HCT116 (cell line): ENCODE measurements around the gene IL2RG. TPM values are rescaled to one million over a fixed set of nuclear protein-coding genes. Genes with fewer than 3 reads are reported as not detected.

Experiments
- ATAC-seq: fragments of 200-7000 bp; cut with Tn5 transposase; 2 replicates; pipeline ENCODE4 v1.9.1; 2020; ENCODE audit warnings: mild to moderate bottlenecking, moderate library complexity
- BruUV-seq: library from RNA; stranded (reverse); fragments of 400-500 nt; replicated peaks from 2 replicates; lab custom pipeline; 2021; lab: Mats Ljungman, UMichigan
- CTCF ChIA-PET: fragments of 300-600 bp; sonication (Branson Sonifier 250); formaldehyde crosslinking; loops from one replicate; lab custom pipeline; 2021; ENCODE audit warnings: antibody characterized with exemption; lab: Charles Lee
- POLR2A ChIA-PET: fragments of 300-600, 350-600 bp; sonication (Branson Sonifier 250); formaldehyde crosslinking; loops from one replicate; lab custom pipeline; 2021; ENCODE audit warnings: antibody characterized with exemption; lab: Charles Lee
- RAD21 ChIA-PET, 2 experiments: fragments of 300-600 bp; sonication (Branson Sonifier 250); formaldehyde crosslinking; loops; one replicate each; lab custom pipeline; 2023; ENCODE audit warnings: low total read pairs in 2 of 2; ENCODE audit not compliant: uncharacterized antibody in 2 of 2, unreplicated experiment in 2 of 2, low non-redundant PET in 1 of 2; lab: Charles Lee
- DNase-seq: peaks from one replicate; pipeline ENCODE4 v3.0.0-alpha.2; 2010; ENCODE audit warnings: low read depth, low spot score
- H2AFZ ChIP-seq: fragments of 200-600 bp; shearing (Covaris generic), sonication (generic); 2 replicates; pipeline ENCODE4 v1.6.1; 2017; ENCODE audit warnings: low read depth, mixed run types, mixed read lengths, antibody characterized with exemption, low read length; ENCODE audit not compliant: poor library complexity, severe bottlenecking
- H3K27ac ChIP-seq: 2 replicates; pipeline ENCODE4 v1.5.1; 2012; ENCODE audit warnings: low read depth, low read length
- H3K27me3 ChIP-seq: fragments of 200-600 bp; sonication (generic); 2 replicates; pipeline ENCODE4 v1.6.1; 2016; ENCODE audit warnings: mixed run types, low read length, mixed read lengths; ENCODE audit not compliant: insufficient read depth
- H3K36me3 ChIP-seq, 2 experiments: fragments of 200-500 bp in 1 of 2; fragments of 200-600 bp in 1 of 2; sonication (Bioruptor generic) in 1 of 2; sonication (generic) in 1 of 2; 2 replicates each; pipeline versions ENCODE4 v1.5.1 to v1.6.1; 2014 to 2016; ENCODE audit warnings: low read length in 2 of 2, inconsistent platforms in 1 of 2, mixed read lengths in 1 of 2, mixed run types in 1 of 2; ENCODE audit not compliant: insufficient read depth in 2 of 2, control insufficient read depth in 1 of 2
- H3K4me1 ChIP-seq, 2 experiments: fragments of 200-600 bp in 1 of 2; sonication (generic) in 1 of 2; 2 replicates each; pipeline versions ENCODE4 v1.5.1 to v1.6.1; 2012 to 2017; ENCODE audit warnings: low read length in 2 of 2, inconsistent platforms in 1 of 2, mild to moderate bottlenecking in 1 of 2, mixed read lengths in 1 of 2, mixed run types in 1 of 2, moderate library complexity in 1 of 2; ENCODE audit not compliant: insufficient read depth in 2 of 2, control insufficient read depth in 1 of 2
- H3K4me2 ChIP-seq: fragments of 200-600 bp; sonication (generic); 2 replicates; pipeline ENCODE4 v1.6.1; 2017; ENCODE audit warnings: mixed run types, low read length, mixed read lengths
- H3K4me3 ChIP-seq, 2 experiments: fragments of 200-600 bp in 1 of 2; sonication (generic) in 1 of 2; replicated peaks in 1 of 2; 2 replicates each; pipeline ENCODE4 v1.5.1; 2011 to 2016; ENCODE audit warnings: low read length in 2 of 2, control low read depth in 1 of 2, low read depth in 1 of 2, mild to moderate bottlenecking in 1 of 2, mixed read lengths in 1 of 2, mixed run types in 1 of 2
- H3K79me2 ChIP-seq: fragments of 200-600 bp; sonication (generic); 2 replicates; pipeline ENCODE4 v1.6.1; 2017; ENCODE audit warnings: mild to moderate bottlenecking, mixed run types, low read length, moderate library complexity, mixed read lengths; ENCODE audit not compliant: insufficient read depth
- H3K9ac ChIP-seq: fragments of 200-600 bp; sonication (generic); 2 replicates; pipeline ENCODE4 v1.6.1; 2016; ENCODE audit warnings: low read length, mixed read lengths
- H3K9me2 ChIP-seq: fragments of 200-600 bp; sonication (generic), shearing (Covaris generic); 2 replicates; pipeline ENCODE4 v1.6.1; 2017; ENCODE audit warnings: mixed run types, mild to moderate bottlenecking, moderate library complexity; ENCODE audit not compliant: insufficient read depth
- H3K9me3 ChIP-seq, 2 experiments: fragments of 200-500 bp in 1 of 2; fragments of 200-600 bp in 1 of 2; sonication (Bioruptor generic) in 1 of 2; sonication (generic) in 1 of 2; 2 replicates each; pipeline ENCODE4 v1.6.1; 2014 to 2017; ENCODE audit warnings: low read length in 2 of 2, mixed read lengths in 2 of 2, inconsistent platforms in 1 of 2, low read depth in 1 of 2, mild to moderate bottlenecking in 1 of 2, mixed run types in 1 of 2, moderate library complexity in 1 of 2; ENCODE audit not compliant: control insufficient read depth in 1 of 2, insufficient read depth in 1 of 2
- H4K20me1 ChIP-seq: fragments of 200-600 bp; sonication (generic), shearing (Covaris generic); 2 replicates; pipeline ENCODE4 v1.6.1; 2017; ENCODE audit warnings: mixed run types, mild to moderate bottlenecking, moderate library complexity; ENCODE audit not compliant: insufficient read depth
- CBX3 ChIP-seq: IDR thresholded peaks from 2 replicates; pipeline ENCODE4 v1.6.1; 2012; ENCODE audit warnings: low read depth
- CEBPB ChIP-seq: IDR thresholded peaks from 2 replicates; pipeline ENCODE4 v1.6.1; 2012; ENCODE audit warnings: low read depth
- CTCF ChIP-seq, 3 experiments: fragments of 200-600 bp in 1 of 3; sonication (generic) in 1 of 3; IDR thresholded peaks in 2 of 3; conservative IDR thresholded peaks in 1 of 3; 2 replicates each; pipeline ENCODE4 v1.5.1; 2012 to 2017; ENCODE audit warnings: low read depth in 2 of 3, low read length in 2 of 3, antibody characterized with exemption in 1 of 3, borderline replicate concordance in 1 of 3, control low read depth in 1 of 3, mild to moderate bottlenecking in 1 of 3, mixed read lengths in 1 of 3, mixed run types in 1 of 3, moderate library complexity in 1 of 3; ENCODE audit not compliant: insufficient read depth in 1 of 3
- EGR1 ChIP-seq: IDR thresholded peaks from 2 replicates; pipeline ENCODE4 v1.6.1; 2012; ENCODE audit warnings: low read depth
- ELF1 ChIP-seq: IDR thresholded peaks from 2 replicates; pipeline ENCODE4 v1.6.1; 2012; ENCODE audit warnings: low read depth, borderline replicate concordance
- EZH2 ChIP-seq: fragments of 200-600 bp; sonication (generic); IDR thresholded peaks from 2 replicates; pipeline ENCODE4 v1.6.1; 2017; ENCODE audit warnings: antibody characterized with exemption, mixed run types
- EZH2phosphoT487 ChIP-seq: fragments of 200-600 bp; IDR thresholded peaks from 2 replicates; pipeline ENCODE4 v1.6.1; 2018; ENCODE audit warnings: antibody characterized with exemption, borderline replicate concordance
- FOSL1 ChIP-seq: IDR thresholded peaks from 2 replicates; pipeline ENCODE4 v1.6.1; 2012; ENCODE audit warnings: low read depth
- JUND ChIP-seq: IDR thresholded peaks from 2 replicates; pipeline ENCODE4 v1.6.1; 2012
- RAD21 ChIP-seq: IDR thresholded peaks from 2 replicates; pipeline ENCODE4 v1.6.1; 2012; ENCODE audit warnings: low read depth, mild to moderate bottlenecking
- REST ChIP-seq: IDR thresholded peaks from 2 replicates; pipeline ENCODE4 v1.6.1; 2012; ENCODE audit warnings: low read depth
- SIN3A ChIP-seq: IDR thresholded peaks from 2 replicates; pipeline ENCODE4 v1.6.1; 2012; ENCODE audit warnings: low read depth
- SRF ChIP-seq: IDR thresholded peaks from 2 replicates; pipeline ENCODE4 v1.6.1; 2012; ENCODE audit warnings: low read depth
- TCF7L2 ChIP-seq: IDR thresholded peaks from 2 replicates; pipeline ENCODE4 v1.7.0; 2011; ENCODE audit warnings: borderline replicate concordance, inconsistent platforms; ENCODE audit not compliant: insufficient read depth, insufficient read length; ENCODE audit errors: extremely low read depth
- YY1 ChIP-seq: IDR thresholded peaks from 2 replicates; pipeline ENCODE4 v1.6.1; 2011; ENCODE audit warnings: low read length, low read depth, moderate library complexity, mild to moderate bottlenecking; ENCODE audit not compliant: insufficient replicate concordance; ENCODE audit errors: extremely low read depth
- ZFX ChIP-seq: fragments of 450-650 bp; IDR thresholded peaks from 2 replicates; pipeline ENCODE4 v1.6.1; 2017
- ZNF274 ChIP-seq: fragments of 200-500 bp; sonication (Bioruptor generic); IDR thresholded peaks from 2 replicates; pipeline ENCODE4 v1.6.1; 2014; ENCODE audit warnings: mild to moderate bottlenecking, low read depth, low read length, inconsistent platforms
- intact Hi-C: fragments of 100-400 bp; cut with micrococcal nuclease; formaldehyde crosslinking; loops from 2 replicates; pipeline ENCODE4 v1.10.0; 2022
- total RNA-seq: library from RNA; stranded (reverse); gene quantifications from one replicate; pipeline ENCODE4 v1.2.1, GENCODE V29; 2021; ENCODE audit not compliant: unreplicated experiment

IL2RG gene
- total RNA-seq, 1 experiment from 2014 or later, result 0.64 TPM

- no peak overlapping the region for H2AFZ ChIP-seq
- TF ChIP-seq YY1 (no peak), EZH2phosphoT487 (no peak), CTCF (IDR thresholded peaks at IDR 0.05 in 2 of 3, conservative IDR thresholded peaks at IDR 0.05 in 1 of 3; ENCODE audit: borderline replicate concordance in 1 of 3, insufficient read depth in 1 of 3, low read depth in 2 of 3, low read length in 2 of 3) (no peak), EGR1 (no peak), CBX3 (no peak), ZFX (no peak), JUND (no peak), RAD21 (no peak), SRF (no peak), EZH2 (no peak), TCF7L2 (no peak), ZNF274 (no peak), CEBPB (no peak), SIN3A (no peak), FOSL1 (no peak), REST (no peak), ELF1 (no peak)
- no peaks in the 10 kb centered on the region for H3K79me2 ChIP-seq
- H3K4me1 ChIP-seq, result peaks cover 0 to 3% of the 10 kb centered on the region in 2 experiments; a peak in 1 of 4 replicates
- BruUV-seq, result no TSS peak
- intact Hi-C loops, result no loop called here
- POLR2A ChIA-PET, result no interaction called here
- ATAC-seq, result no peak
- no peak for DNase-seq
- no peaks in the 10 kb centered on the region for H3K36me3 ChIP-seq
- H3K27ac ChIP-seq, result no peak overlapping the region
- H3K9me2 ChIP-seq, result no peaks in the 10 kb centered on the region
- no peak overlapping the region for H3K4me2 ChIP-seq
- H3K4me3 ChIP-seq, result no peak overlapping the region
- H3K27me3 ChIP-seq, result no peaks in the 10 kb centered on the region
- H4K20me1 ChIP-seq, result no peaks in the 10 kb centered on the region
- H3K9ac ChIP-seq, result no peak overlapping the region
- CTCF ChIA-PET, result no interaction called here
- RAD21 ChIA-PET, result no interaction called here
- no peaks in the 10 kb centered on the region for H3K9me3 ChIP-seq
Observed at GRCh38 chrX:71102292-71102691, 9.1 kb downstream of the IL2RG start.
